ENCODE measurements around the gene ZNF580.

DNA sequence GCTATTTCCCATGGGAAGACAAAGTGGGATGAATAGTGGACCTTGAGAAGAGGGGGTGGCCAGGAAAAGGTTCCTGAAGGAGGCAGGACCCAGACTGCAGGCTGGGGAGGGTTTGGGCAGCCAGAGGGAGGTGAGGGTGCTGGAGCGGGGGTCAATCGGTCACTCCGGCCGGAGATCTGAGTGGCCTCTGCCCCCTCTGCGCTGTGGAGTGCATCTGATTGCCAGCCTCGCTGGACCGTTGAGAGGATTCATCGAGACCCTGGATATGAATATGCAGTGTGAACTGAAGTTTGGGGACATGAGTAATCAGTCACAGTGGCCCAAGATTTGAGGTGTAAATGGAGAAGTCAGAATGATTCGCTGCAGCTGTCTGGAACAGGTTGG, 5.5 kb upstream of the ZNF580 start:
- TF ChIP-seq EP300 (IDR thresholded peaks at IDR 0.05) = no peak
- TF ChIP-seq, protein P1, sequence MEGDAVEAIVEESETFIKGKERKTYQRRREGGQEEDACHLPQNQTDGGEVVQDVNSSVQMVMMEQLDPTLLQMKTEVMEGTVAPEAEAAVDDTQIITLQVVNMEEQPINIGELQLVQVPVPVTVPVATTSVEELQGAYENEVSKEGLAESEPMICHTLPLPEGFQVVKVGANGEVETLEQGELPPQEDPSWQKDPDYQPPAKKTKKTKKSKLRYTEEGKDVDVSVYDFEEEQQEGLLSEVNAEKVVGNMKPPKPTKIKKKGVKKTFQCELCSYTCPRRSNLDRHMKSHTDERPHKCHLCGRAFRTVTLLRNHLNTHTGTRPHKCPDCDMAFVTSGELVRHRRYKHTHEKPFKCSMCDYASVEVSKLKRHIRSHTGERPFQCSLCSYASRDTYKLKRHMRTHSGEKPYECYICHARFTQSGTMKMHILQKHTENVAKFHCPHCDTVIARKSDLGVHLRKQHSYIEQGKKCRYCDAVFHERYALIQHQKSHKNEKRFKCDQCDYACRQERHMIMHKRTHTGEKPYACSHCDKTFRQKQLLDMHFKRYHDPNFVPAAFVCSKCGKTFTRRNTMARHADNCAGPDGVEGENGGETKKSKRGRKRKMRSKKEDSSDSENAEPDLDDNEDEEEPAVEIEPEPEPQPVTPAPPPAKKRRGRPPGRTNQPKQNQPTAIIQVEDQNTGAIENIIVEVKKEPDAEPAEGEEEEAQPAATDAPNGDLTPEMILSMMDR (IDR thresholded peaks at IDR 0.05) = peak in 1 of 6 experiments; percentile 4
- no peak for TF ChIP-seq POLR2AphosphoS5 (IDR thresholded peaks at IDR 0.05)

Data from upper lobe of left lung (tissue), 4 donors.